H7 (cell line): ENCODE data around the gene SCN5A. TPM values are rescaled to one million over a fixed set of nuclear protein-coding genes. Genes with fewer than 3 reads are reported as not detected.

Source experiments
- DNase-seq: peaks from one replicate; pipeline ENCODE4 v3.0.0; 2012
- H3K27me3 ChIP-seq: 2 replicates; pipeline ENCODE4 v1.6.0; 2011; ENCODE audit warnings: mild to moderate bottlenecking, low read length; ENCODE audit not compliant: control insufficient read depth, insufficient read depth
- H3K36me3 ChIP-seq: replicated peaks from 2 replicates; pipeline ENCODE4 v1.5.1; 2011; ENCODE audit warnings: low read length; ENCODE audit not compliant: control insufficient read depth, insufficient read depth
- H3K4me3 ChIP-seq: 2 replicates; pipeline ENCODE4 v1.5.1; 2011; ENCODE audit warnings: low read depth, mild to moderate bottlenecking, control low read depth, low read length, moderate library complexity; ENCODE audit not compliant: insufficient read depth
- total RNA-seq: library from RNA; depleted of rRNA; stranded (reverse); fragments of >200 nt; shearing (Covaris generic); gene quantifications from 2 replicates; pipeline ENCODE4 v1.2.3, GENCODE V29; 2014

SCN5A gene
- total RNA-seq, 1 experiment from 2014 or later, result 2.9 TPM

DNA sequence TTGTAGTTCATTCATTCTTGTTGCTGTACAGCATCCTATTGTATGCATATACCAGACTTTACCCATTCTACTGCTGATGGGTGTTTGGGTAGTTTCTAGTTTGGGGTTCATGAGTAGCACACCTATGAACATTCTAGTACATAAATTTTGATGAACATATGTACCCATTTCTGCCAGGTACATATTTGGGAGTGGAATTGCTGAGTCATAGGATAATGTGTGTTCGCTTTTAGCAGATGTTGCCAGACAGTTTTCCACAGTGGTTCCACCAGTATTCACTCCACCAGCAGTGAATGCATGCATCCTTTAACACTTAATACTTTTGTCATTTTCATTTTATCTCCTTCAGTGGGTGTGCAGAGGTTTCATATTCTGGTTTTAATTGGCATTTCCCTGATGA, 3.4 kb upstream of the SCN5A start:
- Histone ChIP-seq H3K36me3 (no peaks in the 10 kb centered on the region), H3K27me3 (peaks cover 32% of the 10 kb centered on the region), H3K4me3 (no peak overlapping the region)
- no peak for DNase-seq

DNA sequence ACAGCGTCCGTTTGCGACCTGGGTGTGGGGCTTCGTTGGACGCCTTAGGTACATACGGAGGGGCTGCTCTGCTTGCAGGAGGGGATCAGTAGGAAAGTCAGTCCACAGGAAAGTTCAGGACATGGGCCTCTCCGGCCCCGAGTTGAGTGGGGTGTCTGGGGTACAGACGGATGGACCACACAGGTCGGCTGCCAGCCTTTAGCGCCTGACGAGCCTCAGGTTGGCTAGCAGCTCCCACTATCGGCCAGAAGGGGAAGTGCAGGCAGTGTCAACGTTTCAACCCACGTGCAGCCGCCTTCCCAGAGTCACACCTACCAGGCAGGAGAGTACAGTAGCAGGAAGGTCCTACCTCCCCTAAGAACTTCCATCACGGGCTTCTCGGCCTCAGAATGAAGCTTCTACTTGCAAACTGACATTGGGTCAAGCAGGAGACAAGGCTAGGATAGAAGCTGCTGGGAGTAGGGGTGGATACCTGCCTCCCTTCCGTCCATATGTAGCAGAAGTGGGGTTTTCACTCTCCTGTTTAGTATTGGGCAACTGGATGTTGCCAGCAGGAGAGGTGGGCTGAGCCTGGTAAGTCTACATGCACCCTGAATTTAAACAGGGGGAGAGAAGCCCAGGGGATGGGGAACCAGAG, 1.8 kb upstream of the SCN5A start:
- Histone ChIP-seq H3K36me3 (no peaks in the 10 kb centered on the region), H3K27me3 (peaks cover 38% of the 10 kb centered on the region), H3K4me3 (peak overlapping the region; percentile 36)
- peak; percentile 84 for DNase-seq

DNA sequence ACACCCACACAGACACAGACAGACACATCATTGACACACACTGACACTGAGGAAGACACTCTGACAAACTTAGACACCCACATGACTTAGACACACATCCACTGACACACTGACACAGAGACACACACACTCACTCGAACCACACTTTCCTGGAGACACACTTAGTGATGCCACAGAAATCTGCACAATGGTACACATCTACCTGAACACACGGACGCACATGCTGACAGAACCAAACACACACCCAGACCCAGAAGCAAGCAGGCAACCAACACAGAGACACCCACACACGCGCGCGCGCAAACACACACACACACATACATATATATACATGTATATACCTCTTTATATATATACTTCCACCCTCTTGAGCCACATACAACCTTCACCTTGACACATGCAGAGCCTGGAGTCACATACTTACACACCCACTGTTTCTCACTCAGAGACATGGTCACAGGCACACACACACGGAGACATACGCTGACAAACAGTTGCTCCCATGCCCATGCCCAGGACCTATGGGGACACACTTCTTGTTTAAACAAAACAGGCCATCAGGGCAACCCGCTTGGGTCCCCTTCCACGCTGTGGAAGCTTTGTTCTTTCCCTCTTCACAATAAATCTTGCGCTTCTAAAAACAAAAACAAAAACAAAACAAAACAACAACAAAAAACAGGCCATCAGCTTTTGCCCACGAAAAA, 913 bp upstream of the SCN5A start:
- no peak overlapping the region for H3K4me3 ChIP-seq
- peaks cover 38% of the 10 kb centered on the region for H3K27me3 ChIP-seq
- no peaks in the 10 kb centered on the region for H3K36me3 ChIP-seq
- DNase-seq, result no peak

DNA sequence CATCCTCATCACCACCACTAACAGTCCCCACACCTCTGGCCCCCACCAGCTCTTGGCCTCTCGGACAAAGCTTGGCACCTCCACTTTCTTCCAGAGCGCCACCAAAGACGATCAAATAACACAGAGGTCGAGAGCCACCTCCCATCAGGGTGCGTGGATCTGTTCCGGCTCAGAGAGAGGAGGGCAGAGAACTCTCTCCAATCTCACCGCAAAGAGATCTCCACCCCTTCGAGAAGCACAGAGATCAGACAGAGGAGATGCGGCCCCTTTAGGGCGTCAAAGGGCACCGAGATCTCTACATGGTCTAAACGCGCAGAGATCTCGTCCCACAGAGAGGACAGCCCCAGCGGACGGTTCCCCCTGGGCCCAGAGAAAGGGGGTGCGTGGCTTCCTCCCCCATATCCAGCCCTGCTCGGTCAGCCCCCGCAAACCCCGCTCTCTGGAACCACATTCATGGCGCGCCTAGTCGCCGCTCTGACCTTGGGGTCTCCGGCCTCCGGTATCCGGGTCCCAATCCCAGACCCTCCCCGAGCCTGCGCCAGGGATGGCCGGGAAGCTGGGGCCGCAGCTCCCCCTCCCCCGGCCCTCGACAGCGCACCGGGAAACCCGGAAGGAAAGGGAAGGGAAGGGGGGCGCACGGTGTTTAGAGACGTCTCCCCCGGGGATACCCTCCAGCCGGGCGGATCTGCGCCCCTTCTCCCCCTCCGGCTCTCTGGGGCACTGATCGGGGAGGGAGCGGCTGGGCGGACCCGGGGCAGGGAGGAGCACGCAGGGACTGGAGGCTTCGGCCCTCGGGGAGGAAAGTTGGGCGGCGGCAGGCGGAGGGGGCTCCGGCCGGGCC, 608 bp downstream of the SCN5A start:
- DNase-seq, result peak; percentile 89
- Histone ChIP-seq H3K27me3 (peaks cover 38% of the 10 kb centered on the region), H3K4me3 (peak overlapping the region; percentile 67), H3K36me3 (no peaks in the 10 kb centered on the region)

DNA sequence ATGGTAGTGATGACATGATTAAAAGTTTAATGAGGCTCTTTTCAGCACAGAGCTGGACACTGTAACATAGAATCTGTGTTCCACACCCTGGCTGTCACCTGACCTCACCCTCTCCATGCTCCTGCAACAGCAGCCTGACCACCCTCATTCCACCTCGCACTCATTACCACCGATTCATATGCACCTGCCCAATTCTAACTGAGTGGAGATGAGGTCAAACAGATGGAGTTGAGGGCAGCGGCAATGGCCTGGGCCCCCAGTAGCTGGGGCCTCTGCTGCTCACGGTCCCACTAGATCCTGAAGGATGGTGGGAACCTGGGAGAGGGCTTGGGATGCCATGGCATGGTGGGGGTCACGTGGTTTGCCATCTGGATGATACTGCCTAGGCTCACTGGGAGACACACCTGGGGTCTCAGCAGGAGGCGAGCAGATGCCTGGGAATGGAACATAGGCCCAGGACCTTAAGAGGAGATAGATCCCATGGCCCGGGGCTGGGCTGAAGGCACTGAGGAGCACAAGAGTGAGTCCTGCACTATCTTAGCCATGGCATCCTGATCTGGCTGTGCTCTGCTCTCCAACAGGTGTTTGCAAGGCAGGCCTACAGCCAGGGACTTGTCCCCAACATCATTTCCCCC, 1.3 kb downstream of the SCN5A start:
- Histone ChIP-seq H3K27me3 (peaks cover 38% of the 10 kb centered on the region), H3K36me3 (no peaks in the 10 kb centered on the region), H3K4me3 (no peak overlapping the region; the same call in 1 of the 2 replicates)
- DNase-seq, result no peak

DNA sequence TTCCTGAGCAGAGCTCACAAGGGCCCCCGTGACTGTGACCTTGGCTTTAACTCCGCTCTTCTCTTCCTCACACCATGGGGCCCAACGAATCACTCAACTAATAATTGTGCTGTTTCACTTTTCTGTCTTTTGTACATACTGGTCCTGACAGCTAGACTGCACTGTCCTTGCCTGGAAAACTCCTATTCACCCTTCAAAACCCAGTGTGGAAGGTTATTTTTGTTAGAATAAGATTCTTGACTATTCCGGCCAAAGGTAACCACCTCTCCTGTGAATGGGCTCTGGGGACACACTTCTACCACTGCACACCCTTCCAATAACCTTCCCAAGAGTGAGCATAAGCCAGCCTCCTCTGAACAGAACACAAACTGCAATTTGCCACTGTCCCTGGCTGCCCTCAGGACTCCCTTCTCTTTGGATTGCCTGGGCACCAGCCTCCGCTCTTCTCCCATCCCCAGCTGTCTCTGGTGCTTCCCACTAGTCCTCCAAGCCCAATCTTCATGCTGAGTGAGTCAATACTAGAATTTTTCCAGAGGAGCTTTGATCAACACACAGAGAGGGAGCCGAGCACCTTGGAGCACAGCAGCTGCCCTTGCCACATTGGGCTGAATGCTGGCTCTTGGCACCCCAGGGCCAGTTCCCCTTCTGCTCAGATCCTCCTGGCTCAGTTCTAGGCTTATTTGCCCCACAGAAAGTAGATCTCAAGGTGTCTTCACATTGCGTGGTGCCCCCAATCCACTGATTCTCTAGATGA, 2.1 kb downstream of the SCN5A start:
- Histone ChIP-seq H3K4me3 (no peak overlapping the region), H3K36me3 (no peaks in the 10 kb centered on the region), H3K27me3 (peaks cover 38% of the 10 kb centered on the region)
- DNase-seq, result no peak

DNA sequence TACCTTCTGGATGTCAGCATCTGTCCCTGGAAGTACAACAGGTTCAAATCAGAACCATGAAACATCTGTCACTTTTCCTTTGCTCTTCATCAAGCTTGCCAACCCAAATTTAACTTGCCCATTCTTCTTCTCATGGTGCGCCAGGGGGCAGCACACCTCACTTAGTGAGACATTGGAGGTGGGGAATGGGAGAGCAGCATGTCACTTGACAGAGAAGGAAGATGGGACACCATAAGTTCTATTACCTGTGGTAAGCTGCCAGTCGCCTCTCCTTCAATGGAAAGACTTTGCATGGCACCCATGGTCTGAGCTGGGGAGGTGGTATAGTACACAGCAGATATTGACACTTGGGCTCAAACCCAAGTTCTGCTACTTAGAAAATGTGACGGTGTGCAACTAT, 2.9 kb downstream of the SCN5A start:
- DNase-seq, result peak; percentile 84
- Histone ChIP-seq H3K36me3 (no peaks in the 10 kb centered on the region), H3K27me3 (peaks cover 37% of the 10 kb centered on the region), H3K4me3 (no peak overlapping the region)

DNA sequence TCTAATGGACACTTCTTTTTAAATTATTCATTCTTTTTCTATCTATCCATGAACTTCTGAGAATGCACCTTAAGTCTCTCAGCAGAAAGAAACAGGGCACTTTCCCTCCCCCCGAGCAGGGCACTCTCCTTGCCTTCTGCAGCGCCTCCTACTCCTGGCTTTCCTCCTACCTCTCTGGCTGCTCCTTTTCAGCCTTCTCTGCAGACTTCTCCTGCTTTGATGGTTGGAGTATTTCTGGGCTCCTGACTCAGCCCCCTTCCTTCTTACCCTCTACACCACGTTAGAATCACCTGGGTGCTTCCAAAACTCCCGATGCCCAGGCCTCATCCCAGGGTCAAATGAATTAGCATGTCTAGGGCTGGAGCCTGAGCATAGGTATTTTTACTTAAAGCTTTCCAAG, 3.4 kb downstream of the SCN5A start:
- Histone ChIP-seq H3K27me3 (peaks cover 32% of the 10 kb centered on the region), H3K36me3 (no peaks in the 10 kb centered on the region), H3K4me3 (no peak overlapping the region)
- no peak for DNase-seq

DNA sequence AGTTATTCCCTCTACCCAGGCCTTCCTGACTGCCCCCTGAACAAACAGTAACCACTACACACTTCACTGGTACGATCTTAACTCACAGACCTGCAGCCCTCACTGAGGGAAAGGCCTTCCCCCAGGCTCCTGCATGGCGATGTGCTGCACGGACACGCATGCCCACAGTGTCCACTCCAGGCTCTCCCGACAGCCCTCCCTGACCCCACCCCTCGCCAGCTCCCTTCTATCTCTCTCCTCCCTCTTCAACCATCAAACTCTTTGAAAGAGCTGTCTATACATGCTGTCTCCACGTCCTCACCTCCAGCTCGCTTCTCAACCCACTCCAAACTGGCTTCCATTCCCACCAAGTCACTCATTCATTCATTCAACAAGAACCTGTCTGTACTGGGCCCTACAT, 3.9 kb downstream of the SCN5A start:
- no peak overlapping the region for H3K4me3 ChIP-seq
- H3K36me3 ChIP-seq, result no peaks in the 10 kb centered on the region
- no peak for DNase-seq
- H3K27me3 ChIP-seq, result peaks cover 28% of the 10 kb centered on the region

DNA sequence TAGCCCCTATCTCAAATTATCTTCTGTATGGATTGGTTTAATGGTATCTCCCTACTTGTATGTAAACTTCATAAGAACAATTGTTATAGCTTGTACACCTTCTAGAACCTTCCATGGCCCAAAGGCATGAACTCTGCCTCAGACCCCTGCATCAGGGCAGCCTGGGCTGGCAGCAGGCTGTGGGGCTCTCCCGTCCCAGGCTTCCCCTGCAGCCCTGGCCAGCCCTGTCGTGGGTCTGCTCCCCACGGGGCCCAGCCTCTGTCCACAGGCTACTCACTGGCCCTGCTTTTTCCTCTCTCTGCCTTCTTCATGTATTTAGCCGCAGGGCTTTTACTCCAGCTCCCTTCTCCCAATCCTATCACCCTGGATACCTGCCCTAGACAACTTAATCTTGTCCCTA, 4.4 kb downstream of the SCN5A start:
- no peaks in the 10 kb centered on the region for H3K36me3 ChIP-seq
- no peak overlapping the region for H3K4me3 ChIP-seq
- H3K27me3 ChIP-seq, result peaks cover 23% of the 10 kb centered on the region
- DNase-seq, result peak; percentile 47

DNA sequence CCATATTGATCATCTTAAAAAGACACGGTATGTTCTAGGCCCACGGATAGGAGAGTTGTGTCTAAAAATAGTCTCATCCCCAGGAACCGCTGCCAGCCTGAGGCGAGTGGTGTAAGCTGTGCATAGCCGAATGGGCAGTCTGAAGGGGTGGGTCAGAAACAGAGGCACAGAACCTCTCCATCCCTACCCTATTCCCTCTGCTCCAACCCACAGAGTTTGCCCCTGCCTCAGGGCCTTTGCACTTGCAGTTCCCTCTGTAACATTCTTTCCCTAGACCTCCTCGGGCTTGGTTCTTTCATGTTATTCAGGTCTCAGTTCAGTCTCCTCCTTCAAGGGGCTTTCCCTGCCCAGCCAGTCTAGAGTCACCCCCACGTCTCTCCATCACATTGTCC, 4.8 kb downstream of the SCN5A start:
- Histone ChIP-seq H3K27me3 (peaks cover 18% of the 10 kb centered on the region), H3K4me3 (no peak overlapping the region), H3K36me3 (no peaks in the 10 kb centered on the region)
- peak; percentile 18 for DNase-seq

DNA sequence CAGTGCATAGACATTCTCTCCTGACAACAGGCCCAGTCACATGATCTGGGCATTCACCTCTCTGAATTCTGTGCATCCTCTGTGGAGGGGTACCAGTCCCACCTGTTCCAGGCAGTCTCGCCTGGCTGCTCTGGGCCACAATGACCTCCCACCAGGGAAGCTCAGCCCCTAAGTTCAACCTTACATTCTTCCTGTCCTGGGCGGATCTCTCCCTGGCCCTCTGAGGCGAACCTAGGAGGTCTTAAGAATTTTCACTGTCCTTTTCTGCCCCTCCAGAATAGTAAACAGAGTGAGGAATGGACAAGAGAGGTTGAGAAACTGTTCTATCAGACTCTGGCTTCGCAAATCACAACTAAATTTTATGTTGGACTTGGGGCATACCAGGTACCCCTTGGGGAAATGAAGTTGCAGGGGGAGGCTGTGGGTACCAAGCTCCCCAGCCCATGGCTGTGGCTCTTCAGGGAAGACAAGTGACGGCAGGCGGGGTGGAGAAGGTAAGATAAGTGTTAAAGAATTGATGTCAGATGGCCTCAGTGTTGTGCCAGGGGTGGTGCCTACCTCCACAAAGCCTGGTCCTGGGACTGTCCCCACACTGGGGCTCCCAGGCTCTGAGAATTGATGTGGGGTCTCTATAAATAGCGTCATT, 5.3 kb downstream of the SCN5A start:
- Histone ChIP-seq H3K4me3 (no peak overlapping the region), H3K36me3 (no peaks in the 10 kb centered on the region), H3K27me3 (peaks cover 18% of the 10 kb centered on the region)
- DNase-seq, result peak; percentile 16

DNA sequence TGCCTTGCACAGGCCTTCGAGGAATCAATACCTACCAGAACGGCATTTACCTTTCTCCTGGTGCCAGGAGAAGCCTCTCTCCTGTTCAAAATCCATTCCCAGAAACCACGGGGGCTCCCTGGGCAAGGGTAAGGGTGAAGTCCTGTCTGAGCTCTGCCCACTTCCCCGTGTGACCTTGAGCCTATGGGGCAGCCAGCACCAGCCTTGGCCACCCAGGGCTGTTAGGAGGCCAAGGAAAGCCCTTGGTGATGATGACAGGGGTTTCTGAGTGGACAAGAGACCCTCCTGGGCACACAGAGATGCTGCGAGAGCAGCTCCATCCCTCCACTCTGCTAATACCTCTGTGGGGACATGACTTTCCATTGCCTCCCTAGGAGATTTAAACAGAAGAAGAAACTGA, 5.9 kb downstream of the SCN5A start:
- no peaks in the 10 kb centered on the region for H3K36me3 ChIP-seq
- peaks cover 12% of the 10 kb centered on the region for H3K27me3 ChIP-seq
- H3K4me3 ChIP-seq, result no peak overlapping the region
- peak; percentile 28 for DNase-seq

DNA sequence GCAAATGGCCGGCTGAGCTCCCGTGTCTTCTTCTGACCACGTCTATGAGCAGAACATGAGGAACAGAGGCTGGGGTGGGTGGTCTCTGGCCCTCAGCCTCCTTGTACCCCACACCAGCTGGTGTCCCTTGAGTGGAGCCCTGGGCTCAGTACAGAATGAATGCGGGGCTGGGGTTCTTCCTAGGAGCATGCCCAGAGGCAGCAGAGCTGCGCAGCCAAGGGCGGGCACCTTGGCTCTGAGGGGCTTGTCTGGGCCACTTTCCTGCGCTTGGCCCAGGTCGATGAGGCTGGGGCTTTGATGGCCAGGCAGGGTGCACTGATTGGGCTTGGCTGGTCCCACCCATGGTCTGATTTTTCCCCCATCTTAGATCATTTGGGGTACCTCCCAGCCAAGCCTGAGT, 6.4 kb downstream of the SCN5A start:
- H3K36me3 ChIP-seq, result no peaks in the 10 kb centered on the region
- no peak overlapping the region for H3K4me3 ChIP-seq
- DNase-seq, result peak; percentile 20
- H3K27me3 ChIP-seq, result peaks cover 7% of the 10 kb centered on the region
